Measurements from ENCODE around the gene IL12RB2. TPM values are rescaled to one million over a fixed set of nuclear protein-coding genes. Genes with fewer than 3 reads are reported as not detected.
A peak's percentile ranks its signal among the peaks of the same experiment; 100 is the strongest.

Gene IL12RB2
- total and polyA plus RNA-seq, 2 of the 13 experiments (the other 11 are each of a cell fraction or from before 2014, with no cell fraction given) = not detected

GRCh38 chr1:67430358-67431155 is 122.9 kb downstream of the IL12RB2 start, which contains the start of gene SERBP1 (continued):
- TF ChIP-seq ZFP91 (CRISPR knock-in tag; IDR thresholded peaks at IDR 0.05; ENCODE audit: borderline replicate concordance) (peak; percentile 85), IKZF1 (IDR thresholded peaks at IDR 0.05) (no peak), ARID2 (CRISPR knock-in tag; IDR thresholded peaks at IDR 0.05; ENCODE audit: borderline replicate concordance) (no peak), KLF13 (CRISPR knock-in tag; IDR thresholded peaks at IDR 0.05) (no peak), ZFP62 (CRISPR knock-in tag; IDR thresholded peaks at IDR 0.05) (no peak), ADNP (CRISPR knock-in tag; IDR thresholded peaks at IDR 0.05) (no peak), TARDBP (CRISPR knock-in tag; IDR thresholded peaks at IDR 0.05) (no peak; the same call in 1 of the 2 replicates), NBN (conservative IDR thresholded peaks at IDR 0.05) (no peak), TEAD3 (CRISPR knock-in tag; optimal IDR thresholded peaks at IDR 0.05; ENCODE audit: borderline replicate concordance) (peak; percentile 71), ZNF44 (CRISPR knock-in tag; IDR thresholded peaks at IDR 0.05) (no peak; the same call in 1 of the 2 replicates), PAX8 (CRISPR knock-in tag; IDR thresholded peaks at IDR 0.05; ENCODE audit: borderline replicate concordance) (no peak), ZNF558 (CRISPR knock-in tag; IDR thresholded peaks at IDR 0.05; ENCODE audit: borderline replicate concordance) (no peak; the same call in 1 of the 2 replicates), NFE2L1 (CRISPR knock-in tag; IDR thresholded peaks at IDR 0.05; ENCODE audit: borderline replicate concordance) (no peak), ZNF350 (CRISPR knock-in tag; IDR thresholded peaks at IDR 0.05; ENCODE audit: borderline replicate concordance, low read depth) (peak; percentile 9; the same call in 1 of the 2 replicates), SMARCC2 (IDR thresholded peaks at IDR 0.05) (no peak), GATAD2A (CRISPR knock-in tag; IDR thresholded peaks at IDR 0.05) (peak; percentile 56), ZSCAN5A (CRISPR knock-in tag; IDR thresholded peaks at IDR 0.05; ENCODE audit: borderline replicate concordance) (peak; percentile 68; the same call in 1 of the 2 replicates), POLR2AphosphoS5 (IDR thresholded peaks at IDR 0.05; ENCODE audit: low read depth, low read length) (peak; percentile 83), KDM5B (CRISPR knock-in tag; IDR thresholded peaks at IDR 0.05; ENCODE audit: borderline replicate concordance) (peak; percentile 73; the same call in 1 of the 2 replicates), HOXA5 (CRISPR knock-in tag; IDR thresholded peaks at IDR 0.05) (no peak), CAMTA2 (CRISPR knock-in tag; IDR thresholded peaks at IDR 0.05; ENCODE audit: borderline replicate concordance) (peak; percentile 40; the same call in 1 of the 2 replicates)
- TF ChIP-seq, protein P1, sequence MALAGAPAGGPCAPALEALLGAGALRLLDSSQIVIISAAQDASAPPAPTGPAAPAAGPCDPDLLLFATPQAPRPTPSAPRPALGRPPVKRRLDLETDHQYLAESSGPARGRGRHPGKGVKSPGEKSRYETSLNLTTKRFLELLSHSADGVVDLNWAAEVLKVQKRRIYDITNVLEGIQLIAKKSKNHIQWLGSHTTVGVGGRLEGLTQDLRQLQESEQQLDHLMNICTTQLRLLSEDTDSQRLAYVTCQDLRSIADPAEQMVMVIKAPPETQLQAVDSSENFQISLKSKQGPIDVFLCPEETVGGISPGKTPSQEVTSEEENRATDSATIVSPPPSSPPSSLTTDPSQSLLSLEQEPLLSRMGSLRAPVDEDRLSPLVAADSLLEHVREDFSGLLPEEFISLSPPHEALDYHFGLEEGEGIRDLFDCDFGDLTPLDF (CRISPR knock-in tag; IDR thresholded peaks at IDR 0.05) = peak; percentile 96
- TF ChIP-seq, protein P2, sequence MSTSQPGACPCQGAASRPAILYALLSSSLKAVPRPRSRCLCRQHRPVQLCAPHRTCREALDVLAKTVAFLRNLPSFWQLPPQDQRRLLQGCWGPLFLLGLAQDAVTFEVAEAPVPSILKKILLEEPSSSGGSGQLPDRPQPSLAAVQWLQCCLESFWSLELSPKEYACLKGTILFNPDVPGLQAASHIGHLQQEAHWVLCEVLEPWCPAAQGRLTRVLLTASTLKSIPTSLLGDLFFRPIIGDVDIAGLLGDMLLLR (CRISPR knock-in tag; IDR thresholded peaks at IDR 0.05) = peak; percentile 66
- TF ChIP-seq, protein P3, sequence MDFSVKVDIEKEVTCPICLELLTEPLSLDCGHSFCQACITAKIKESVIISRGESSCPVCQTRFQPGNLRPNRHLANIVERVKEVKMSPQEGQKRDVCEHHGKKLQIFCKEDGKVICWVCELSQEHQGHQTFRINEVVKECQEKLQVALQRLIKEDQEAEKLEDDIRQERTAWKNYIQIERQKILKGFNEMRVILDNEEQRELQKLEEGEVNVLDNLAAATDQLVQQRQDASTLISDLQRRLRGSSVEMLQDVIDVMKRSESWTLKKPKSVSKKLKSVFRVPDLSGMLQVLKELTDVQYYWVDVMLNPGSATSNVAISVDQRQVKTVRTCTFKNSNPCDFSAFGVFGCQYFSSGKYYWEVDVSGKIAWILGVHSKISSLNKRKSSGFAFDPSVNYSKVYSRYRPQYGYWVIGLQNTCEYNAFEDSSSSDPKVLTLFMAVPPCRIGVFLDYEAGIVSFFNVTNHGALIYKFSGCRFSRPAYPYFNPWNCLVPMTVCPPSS (IDR thresholded peaks at IDR 0.05) = no peak
